Uterus (tissue), 4 donors: Measurements from ENCODE around the gene TCF12. TPM values are rescaled to one million over a fixed set of nuclear protein-coding genes. Genes with fewer than 3 reads are reported as not detected.

ENCODE experiments used
- DNase-seq, 2 donors: peaks; one replicate each; pipeline ENCODE4 v3.0.0-alpha.2; 2019 to 2020
- H3K27ac ChIP-seq, 2 donors: fragments of 200-600 bp; sonication (generic); 1 replicate in 1 of 2; 2 replicates in 1 of 2; pipeline ENCODE4 v1.5.1; 2016 to 2018
- H3K27me3 ChIP-seq, 2 donors: fragments of 200-600 bp; sonication (generic); one replicate each; pipeline ENCODE4 v1.5.1; 2018 to 2019; ENCODE audit warnings: control low read depth in 1 of 2
- H3K36me3 ChIP-seq, 2 donors: fragments of 200-600 bp; sonication (generic); one replicate each; pipeline ENCODE4 v1.5.1; 2019; ENCODE audit warnings: control low read depth in 1 of 2
- H3K4me1 ChIP-seq, 2 donors: fragments of 200-600 bp; sonication (generic); one replicate each; pipeline ENCODE4 v1.5.1; 2018 to 2019; ENCODE audit warnings: control low read depth in 1 of 2
- H3K4me3 ChIP-seq, 2 donors: fragments of 200-600 bp; sonication (generic); 1 replicate in 1 of 2; 2 replicates in 1 of 2; pipeline ENCODE4 v1.5.1; 2018 to 2019; ENCODE audit warnings: mild to moderate bottlenecking in 1 of 2
- H3K9me3 ChIP-seq, 2 donors: fragments of 200-600 bp; sonication (generic); one replicate each; pipeline ENCODE4 v1.5.1; 2019; ENCODE audit warnings: control low read depth in 1 of 2
- POLR2A ChIP-seq, 2 donors: fragments of 450-650 bp; IDR thresholded peaks; one replicate each; pipeline ENCODE4 v1.6.1; 2016; ENCODE audit warnings: antibody characterized with exemption in 2 of 2, mild to moderate bottlenecking in 1 of 2, moderate library complexity in 1 of 2
- intact Hi-C: fragments of 100-400 bp; cut with DNase I; formaldehyde crosslinking; loops from one replicate; pipeline ENCODE4 v1.15.1; 2023; ENCODE audit warnings: low total_unique reads
- total RNA-seq, 4 donors: library from RNA; depleted of rRNA in 3 of 4; stranded (reverse); fragments of >200 nt in 3 of 4; gene quantifications; one replicate each; pipeline versions ENCODE4 v1.1.0 to v1.2.4, GENCODE V29; 2014 to 2023
- TF ChIP-seq, protein P1 (sequence below), 4 experiments: fragments of 200-600 bp in 2 of 4; fragments of 450-650 bp in 2 of 4; sonication (generic) in 2 of 4; IDR thresholded peaks; one replicate each; pipeline ENCODE4 v1.5.1; 2016 to 2019; ENCODE audit warnings: antibody characterized with exemption in 4 of 4, mild to moderate bottlenecking in 2 of 4, moderate library complexity in 1 of 4
- donor health status: DM: yes; HTN: yes; CAD: no.

Gene TCF12
- total RNA-seq, 4 donors from 2014 or later = 109 to 361 (median 196) TPM

DNA sequence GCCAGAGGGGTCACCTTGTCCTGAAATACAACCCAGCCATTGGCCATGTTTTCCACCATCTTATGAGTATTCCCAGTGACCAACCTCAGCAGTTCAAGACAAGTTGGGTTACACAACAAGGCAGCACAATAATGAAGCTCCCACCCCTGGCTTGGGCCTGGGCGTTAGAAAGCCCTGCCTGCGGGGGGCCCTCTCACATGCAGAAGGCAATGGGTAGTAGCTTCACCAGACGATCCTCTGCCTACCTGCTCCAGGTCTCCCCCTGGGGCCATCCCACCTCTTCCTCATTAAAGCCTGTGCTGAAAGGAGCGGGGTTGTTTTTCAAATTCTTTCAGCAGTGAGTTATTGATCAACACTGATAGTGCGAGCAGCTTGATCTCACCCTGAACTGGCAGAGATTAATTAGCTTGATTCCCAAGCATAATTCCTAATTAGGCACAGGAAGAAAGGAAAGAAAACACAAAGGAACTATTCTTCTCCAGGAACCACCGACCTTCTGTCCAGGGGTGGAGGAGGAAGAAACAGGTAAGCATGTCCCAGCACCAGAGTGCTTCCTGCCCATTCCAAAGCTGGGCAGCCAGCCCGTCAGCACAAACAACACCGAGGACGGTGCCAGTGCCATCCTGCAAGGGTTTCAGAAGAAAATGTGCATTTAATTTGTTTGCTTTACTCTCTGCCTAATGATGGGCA, 378.2 kb downstream of the TCF12 start:
- no peak for TF ChIP-seq POLR2A (IDR thresholded peaks at IDR 0.05)
- TF ChIP-seq, protein P1, sequence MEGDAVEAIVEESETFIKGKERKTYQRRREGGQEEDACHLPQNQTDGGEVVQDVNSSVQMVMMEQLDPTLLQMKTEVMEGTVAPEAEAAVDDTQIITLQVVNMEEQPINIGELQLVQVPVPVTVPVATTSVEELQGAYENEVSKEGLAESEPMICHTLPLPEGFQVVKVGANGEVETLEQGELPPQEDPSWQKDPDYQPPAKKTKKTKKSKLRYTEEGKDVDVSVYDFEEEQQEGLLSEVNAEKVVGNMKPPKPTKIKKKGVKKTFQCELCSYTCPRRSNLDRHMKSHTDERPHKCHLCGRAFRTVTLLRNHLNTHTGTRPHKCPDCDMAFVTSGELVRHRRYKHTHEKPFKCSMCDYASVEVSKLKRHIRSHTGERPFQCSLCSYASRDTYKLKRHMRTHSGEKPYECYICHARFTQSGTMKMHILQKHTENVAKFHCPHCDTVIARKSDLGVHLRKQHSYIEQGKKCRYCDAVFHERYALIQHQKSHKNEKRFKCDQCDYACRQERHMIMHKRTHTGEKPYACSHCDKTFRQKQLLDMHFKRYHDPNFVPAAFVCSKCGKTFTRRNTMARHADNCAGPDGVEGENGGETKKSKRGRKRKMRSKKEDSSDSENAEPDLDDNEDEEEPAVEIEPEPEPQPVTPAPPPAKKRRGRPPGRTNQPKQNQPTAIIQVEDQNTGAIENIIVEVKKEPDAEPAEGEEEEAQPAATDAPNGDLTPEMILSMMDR (IDR thresholded peaks at IDR 0.05) = no peak
- intact Hi-C loops = no loop called here

DNA sequence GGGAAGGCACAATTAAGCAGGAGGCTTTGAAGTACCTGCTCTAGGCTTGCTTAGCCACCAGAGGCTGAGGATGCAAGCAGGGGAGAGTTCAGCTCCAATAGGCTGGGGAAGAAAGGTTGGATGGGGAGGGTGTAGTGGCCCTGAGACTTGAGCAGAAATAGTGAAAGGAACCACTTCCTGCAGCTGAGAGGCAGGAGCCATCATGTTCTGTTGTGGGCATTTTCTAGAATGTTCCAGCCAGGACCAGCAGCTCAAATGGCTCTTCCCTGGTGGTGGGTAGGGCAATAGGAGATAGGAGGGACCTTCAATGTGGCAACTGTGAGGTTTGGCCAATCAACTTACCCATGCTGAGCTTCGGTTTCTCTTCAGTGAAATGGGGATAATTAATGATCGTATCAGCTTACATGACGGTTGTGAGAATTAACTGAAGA, 378.7 kb downstream of the TCF12 start:
- H3K27me3 ChIP-seq = no peaks in the 10 kb centered on the region
- H3K27ac ChIP-seq = no peak overlapping the region
- no peak for DNase-seq
- intact Hi-C loops = no loop called here
- no peaks in the 10 kb centered on the region for H3K4me1 ChIP-seq
- no peaks in the 10 kb centered on the region for H3K9me3 ChIP-seq
- no peak overlapping the region for H3K4me3 ChIP-seq
- TF ChIP-seq, protein P1 (IDR thresholded peaks at IDR 0.05) = no peak
- TF ChIP-seq POLR2A (IDR thresholded peaks at IDR 0.05) = no peak
- no peaks in the 10 kb centered on the region for H3K36me3 ChIP-seq

More for the DNA sequence above, 378.2 kb downstream of the TCF12 start:
- no peak for DNase-seq
- H3K27ac ChIP-seq = no peak overlapping the region
- no peaks in the 10 kb centered on the region for H3K4me1 ChIP-seq
- H3K9me3 ChIP-seq = no peaks in the 10 kb centered on the region
- H3K27me3 ChIP-seq = no peaks in the 10 kb centered on the region
- no peaks in the 10 kb centered on the region for H3K36me3 ChIP-seq
- no peak overlapping the region for H3K4me3 ChIP-seq

DNA sequence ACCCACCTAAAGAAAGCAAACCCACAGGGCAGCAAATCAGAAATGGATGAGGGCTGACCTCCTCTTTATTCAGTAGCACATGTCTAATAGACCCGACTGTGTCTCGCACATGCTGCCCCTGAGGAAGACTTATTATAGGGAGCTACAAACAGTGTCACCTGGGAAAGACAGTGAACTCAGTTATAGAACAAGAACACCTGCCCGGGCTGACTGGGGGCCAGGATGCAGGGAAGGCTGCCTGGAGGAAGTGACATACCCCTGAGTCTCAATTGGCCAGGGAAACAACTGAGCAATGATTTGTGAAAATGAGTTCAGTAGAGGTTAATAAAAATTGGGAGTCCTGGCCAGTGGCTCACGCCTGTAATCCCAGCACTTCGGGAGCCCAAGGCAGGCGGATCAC, 379.2 kb downstream of the TCF12 start:
- no peak overlapping the region for H3K4me3 ChIP-seq
- TF ChIP-seq POLR2A (IDR thresholded peaks at IDR 0.05) = no peak
- TF ChIP-seq, protein P1 (IDR thresholded peaks at IDR 0.05) = no peak
- no peak overlapping the region for H3K27ac ChIP-seq
- no peaks in the 10 kb centered on the region for H3K27me3 ChIP-seq
- DNase-seq = no peak
- no peaks in the 10 kb centered on the region for H3K9me3 ChIP-seq
- no peaks in the 10 kb centered on the region for H3K36me3 ChIP-seq
- no peaks in the 10 kb centered on the region for H3K4me1 ChIP-seq
- intact Hi-C loops = no loop called here

DNA sequence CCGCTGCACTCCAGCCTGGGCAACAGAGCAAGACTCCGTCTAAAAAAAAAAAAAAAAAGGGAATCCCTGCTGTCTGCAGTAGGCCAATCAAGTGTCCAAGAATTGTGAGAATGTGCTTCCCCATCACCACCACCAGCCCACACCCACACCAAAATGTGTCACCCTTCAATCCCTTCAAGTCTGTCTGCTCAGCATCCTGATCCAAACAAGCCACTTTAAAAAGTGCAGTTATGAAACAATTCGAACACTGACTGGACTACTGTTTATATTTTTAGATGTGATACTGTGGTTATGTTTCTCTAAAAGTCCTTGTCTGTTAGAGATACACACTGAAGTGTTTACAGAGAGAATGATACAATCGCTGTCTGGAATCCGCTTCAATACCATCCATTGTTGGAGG, 379.8 kb downstream of the TCF12 start:
- H3K27ac ChIP-seq = no peak overlapping the region
- H3K4me3 ChIP-seq = no peak overlapping the region
- H3K9me3 ChIP-seq = no peaks in the 10 kb centered on the region
- H3K4me1 ChIP-seq = no peaks in the 10 kb centered on the region
- intact Hi-C loops = no loop called here
- H3K27me3 ChIP-seq = no peaks in the 10 kb centered on the region
- H3K36me3 ChIP-seq = no peaks in the 10 kb centered on the region
- TF ChIP-seq, protein P1 (IDR thresholded peaks at IDR 0.05) = no peak
- TF ChIP-seq POLR2A (IDR thresholded peaks at IDR 0.05) = no peak
- DNase-seq = no peak

DNA sequence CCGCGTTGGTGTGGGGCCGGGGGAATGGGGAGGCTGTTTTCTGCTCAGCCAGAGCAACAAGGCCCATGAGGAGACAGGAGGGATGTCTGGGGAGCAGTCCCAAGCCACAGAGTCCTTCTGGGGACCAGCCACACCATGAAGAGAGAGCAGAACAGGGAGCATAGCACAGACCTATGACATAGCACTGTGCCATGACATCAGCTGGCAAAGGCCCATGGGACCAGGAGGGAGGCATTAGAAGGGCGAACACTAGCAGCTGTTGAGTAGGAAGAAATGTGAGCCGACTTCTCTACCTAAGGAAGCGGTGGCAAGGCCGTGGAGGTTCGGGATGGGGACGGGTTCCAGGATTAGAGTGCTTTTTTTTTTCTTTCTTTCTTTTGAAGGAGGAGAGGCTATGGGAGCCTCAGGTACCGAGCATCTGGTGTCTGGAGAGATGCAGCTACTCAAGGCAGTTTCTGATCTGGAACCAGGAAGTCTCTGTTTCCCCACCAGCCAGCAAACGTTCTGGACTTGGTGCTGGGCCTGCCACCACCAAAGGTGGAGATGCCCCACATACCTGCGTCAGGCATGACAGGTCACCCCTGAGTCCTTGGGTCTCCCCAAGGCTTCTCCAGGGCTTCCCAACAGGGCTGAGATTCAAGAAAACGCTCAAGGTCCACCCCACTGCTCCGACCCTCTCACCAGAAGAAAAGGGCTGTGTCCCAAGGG, 380.6 kb downstream of the TCF12 start:
- TF ChIP-seq POLR2A (IDR thresholded peaks at IDR 0.05) = no peak
- TF ChIP-seq, protein P1 (IDR thresholded peaks at IDR 0.05) = no peak
- H3K9me3 ChIP-seq = no peaks in the 10 kb centered on the region
- intact Hi-C loops = no loop called here
- no peak for DNase-seq
- no peaks in the 10 kb centered on the region for H3K27me3 ChIP-seq
- H3K27ac ChIP-seq = no peak overlapping the region
- no peaks in the 10 kb centered on the region for H3K36me3 ChIP-seq
- H3K4me1 ChIP-seq = no peaks in the 10 kb centered on the region
- H3K4me3 ChIP-seq = no peak overlapping the region
